HepG2 (cell line): ENCODE results near the gene CFAP70. TPM values are rescaled to one million over a fixed set of nuclear protein-coding genes. Genes with fewer than 3 reads are reported as not detected.

Experiments
- BRD4 ChIP-seq: sonication (generic); formaldehyde crosslinking; IDR thresholded peaks from 2 replicates; pipeline ENCODE4 v1.4.0; 2020; ENCODE audit warnings: missing genetic modification reagents
- CBX5 ChIP-seq: sonication (generic); formaldehyde crosslinking; IDR thresholded peaks from 2 replicates; pipeline ENCODE4 v1.4.0; 2020; ENCODE audit warnings: missing genetic modification reagents, borderline replicate concordance
- FOSL2 ChIP-seq: sonication (generic); formaldehyde crosslinking; IDR thresholded peaks from 2 replicates; pipeline ENCODE4 v1.4.0; 2020; ENCODE audit warnings: missing genetic modification reagents
- GATA4 ChIP-seq: sonication (generic); IDR thresholded peaks from 2 replicates; pipeline ENCODE4 v1.6.1; 2016; ENCODE audit warnings: antibody characterized with exemption, low read depth, borderline replicate concordance
- GFI1 ChIP-seq: sonication (generic); formaldehyde crosslinking; IDR thresholded peaks from 2 replicates; pipeline ENCODE4 v1.5.0; 2020; ENCODE audit warnings: missing genetic modification reagents, mild to moderate bottlenecking, borderline replicate concordance
- GZF1 ChIP-seq: sonication (generic); formaldehyde crosslinking; IDR thresholded peaks from 2 replicates; pipeline ENCODE4 v1.5.1; 2020; ENCODE audit warnings: mild to moderate bottlenecking, missing genetic modification reagents
- KDM1A ChIP-seq: IDR thresholded peaks from 2 replicates; pipeline ENCODE4 v1.6.1; 2016; ENCODE audit warnings: missing compliant biosample characterization
- KDM5B ChIP-seq: sonication (generic); formaldehyde crosslinking; IDR thresholded peaks from 2 replicates; pipeline ENCODE4 v1.4.0; 2020; ENCODE audit warnings: missing genetic modification reagents, mild to moderate bottlenecking, borderline replicate concordance
- MED13 ChIP-seq: sonication (generic); formaldehyde crosslinking; IDR thresholded peaks from 2 replicates; pipeline ENCODE4 v1.5.0; 2020; ENCODE audit warnings: missing genetic modification reagents
- MXD4 ChIP-seq: IDR thresholded peaks from 2 replicates; pipeline ENCODE4 v1.6.1; 2016; ENCODE audit warnings: mild to moderate bottlenecking, missing biosample characterization, missing genetic modification reagents
- NAIF1 ChIP-seq: sonication (generic); formaldehyde crosslinking; IDR thresholded peaks from 2 replicates; pipeline ENCODE4 v1.5.0; 2020; ENCODE audit warnings: mild to moderate bottlenecking, missing genetic modification reagents, borderline replicate concordance
- NBN ChIP-seq: fragments of 450-650 bp; conservative IDR thresholded peaks from 2 replicates; pipeline ENCODE4 v1.6.1; 2017
- RORA ChIP-seq: sonication (generic); formaldehyde crosslinking; IDR thresholded peaks from 2 replicates; pipeline ENCODE4 v1.5.0; 2020; ENCODE audit warnings: mild to moderate bottlenecking, missing genetic modification reagents, moderate library complexity
- TEAD3 ChIP-seq: optimal IDR thresholded peaks from 2 replicates; pipeline ENCODE3; 2016; ENCODE audit warnings: borderline replicate concordance
- TOPORS ChIP-seq: sonication (generic); formaldehyde crosslinking; IDR thresholded peaks from 2 replicates; pipeline ENCODE4 v1.8.0; 2023; ENCODE audit warnings: mild to moderate bottlenecking, missing genetic modification reagents
- ZBTB3 ChIP-seq: sonication (generic); formaldehyde crosslinking; IDR thresholded peaks from 2 replicates; pipeline ENCODE4 v1.4.0; 2020; ENCODE audit warnings: low read depth, mild to moderate bottlenecking, moderate library complexity, missing genetic modification reagents, borderline replicate concordance
- ZEB1 ChIP-seq: IDR thresholded peaks from 2 replicates; pipeline ENCODE4 v1.6.1; 2012; ENCODE audit warnings: mild to moderate bottlenecking, low read depth, inconsistent platforms; ENCODE audit not compliant: insufficient replicate concordance
- ZFP62 ChIP-seq: sonication (generic); formaldehyde crosslinking; IDR thresholded peaks from 2 replicates; pipeline ENCODE4 v1.4.0; 2020; ENCODE audit warnings: missing genetic modification reagents
- ZNF124 ChIP-seq: sonication (generic); formaldehyde crosslinking; IDR thresholded peaks from 2 replicates; pipeline ENCODE4 v1.4.0; 2020; ENCODE audit warnings: missing genetic modification reagents
- ZNF296 ChIP-seq: sonication (generic); formaldehyde crosslinking; conservative IDR thresholded peaks from 2 replicates; pipeline ENCODE4 v1.5.0; 2020; ENCODE audit warnings: mild to moderate bottlenecking, missing genetic modification reagents
- ZNF83 ChIP-seq: sonication (generic); formaldehyde crosslinking; IDR thresholded peaks from 2 replicates; pipeline ENCODE4 v1.4.0; 2020; ENCODE audit warnings: missing genetic modification reagents, mild to moderate bottlenecking, borderline replicate concordance
- ZNF891 ChIP-seq: sonication (generic); formaldehyde crosslinking; IDR thresholded peaks from 2 replicates; pipeline ENCODE4 v1.5.0; 2020; ENCODE audit warnings: mild to moderate bottlenecking, missing genetic modification reagents
- polyA plus RNA-seq, 8 experiments: library from polyadenylated mRNA; depleted of rRNA in 3 of 8; stranded (reverse) in 7 of 8; unstranded in 1 of 8; fragments of >200 nt; fragmentation: Illumina TruSeq in 4 of 8; extraction: Trizol in 4 of 8; gene quantifications; 2 replicates each; pipeline versions ENCODE4 v1.2.1 to v1.2.3, GENCODE V29; 2011 to 2016; ENCODE audit warnings: low read depth in 4 of 8, missing spikeins in 1 of 8, mixed read lengths in 1 of 8; ENCODE audit not compliant: insufficient read depth in 1 of 8
- total RNA-seq, 5 experiments: library from RNA; depleted of rRNA; stranded (reverse); fragments of >200 nt; fragmentation: Illumina TruSeq; extraction: Trizol; gene quantifications; 2 replicates each; pipeline ENCODE4 v1.2.3, GENCODE V29; 2016; ENCODE audit warnings: low read depth in 1 of 5
- TF ChIP-seq, protein P1 (sequence below): sonication (generic); formaldehyde crosslinking; IDR thresholded peaks from 2 replicates; pipeline ENCODE4 v1.4.0; 2020; ENCODE audit warnings: missing genetic modification reagents
- TF ChIP-seq, protein P2 (sequence below): sonication (generic); formaldehyde crosslinking; IDR thresholded peaks from 2 replicates; pipeline ENCODE4 v1.5.0; 2020; ENCODE audit warnings: missing genetic modification reagents
- TF ChIP-seq, protein P3 (sequence below): sonication (generic); formaldehyde crosslinking; IDR thresholded peaks from 2 replicates; pipeline ENCODE4 v1.4.0; 2020; ENCODE audit warnings: missing genetic modification reagents
- TF ChIP-seq, protein P4 (sequence below): sonication (generic); formaldehyde crosslinking; IDR thresholded peaks from 2 replicates; pipeline ENCODE4 v1.4.0; 2020; ENCODE audit warnings: mild to moderate bottlenecking, missing genetic modification reagents
- TF ChIP-seq, protein P5 (sequence below): sonication (generic); formaldehyde crosslinking; IDR thresholded peaks from 2 replicates; pipeline ENCODE4 v1.5.0; 2020; ENCODE audit warnings: missing genetic modification reagents, mild to moderate bottlenecking, borderline replicate concordance
- TF ChIP-seq, protein P6 (sequence below): sonication (generic); formaldehyde crosslinking; IDR thresholded peaks from 2 replicates; pipeline ENCODE4 v1.8.1; 2023; ENCODE audit warnings: missing genetic modification reagents, inconsistent platforms, borderline replicate concordance

The CFAP70 gene
- total and polyA plus RNA-seq, 2 of the 13 experiments (the other 11 are each of a cell fraction or from before 2014, with no cell fraction given): 0.27 to 0.38 TPM

DNA sequence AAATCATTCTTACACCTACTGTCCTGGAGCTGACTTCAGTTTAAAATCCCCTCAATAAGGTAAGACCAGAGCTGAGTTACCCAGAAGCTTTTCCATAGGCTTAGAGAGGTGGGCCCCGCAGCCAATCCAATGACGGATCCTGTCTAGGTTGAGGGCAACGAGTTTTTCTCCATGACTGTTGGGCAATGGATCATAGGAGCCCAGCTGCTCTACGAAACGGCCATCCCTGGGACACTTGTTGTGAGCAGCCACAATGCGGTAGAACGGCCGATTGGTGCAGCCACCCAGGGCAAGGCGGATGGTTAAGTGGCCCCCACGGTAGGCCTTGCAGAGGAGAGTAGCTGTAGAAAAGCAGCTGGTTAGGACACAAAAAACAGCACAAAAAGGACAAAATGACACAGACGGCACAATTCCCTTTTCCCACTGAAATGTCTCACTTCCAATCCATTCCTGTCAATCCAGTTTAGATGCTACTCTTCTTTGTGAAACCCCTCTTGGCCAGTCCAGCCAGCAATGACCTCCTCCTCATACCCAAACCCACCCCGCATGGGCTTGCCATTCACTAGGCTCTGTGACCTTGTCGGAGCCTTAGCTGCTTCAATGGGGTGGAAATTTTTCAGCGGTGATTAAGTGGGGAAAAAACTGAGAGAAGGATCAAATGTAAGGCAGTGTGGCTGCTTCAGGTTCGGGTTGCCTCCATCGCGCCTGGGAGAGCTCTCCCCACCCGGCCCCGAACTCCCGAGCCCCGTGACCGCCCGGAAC lies 106.8 kb downstream of the CFAP70 start (continued):
- TF ChIP-seq, protein P1, sequence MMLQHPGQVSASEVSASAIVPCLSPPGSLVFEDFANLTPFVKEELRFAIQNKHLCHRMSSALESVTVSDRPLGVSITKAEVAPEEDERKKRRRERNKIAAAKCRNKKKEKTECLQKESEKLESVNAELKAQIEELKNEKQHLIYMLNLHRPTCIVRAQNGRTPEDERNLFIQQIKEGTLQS: no peak
- no peak for TF ChIP-seq ZNF124 (CRISPR knock-in tag)
- no peak for TF ChIP-seq GATA4
- no peak for TF ChIP-seq TOPORS (CRISPR knock-in tag)
- TF ChIP-seq ZBTB3: peak; percentile 77; the same call in 1 of the 2 replicates
- no peak for TF ChIP-seq MXD4
- 0 out of 2 replicates have a peak, but pooled peaks have one; percentile 33 for TF ChIP-seq GFI1 (CRISPR knock-in tag)
- TF ChIP-seq, protein P2, sequence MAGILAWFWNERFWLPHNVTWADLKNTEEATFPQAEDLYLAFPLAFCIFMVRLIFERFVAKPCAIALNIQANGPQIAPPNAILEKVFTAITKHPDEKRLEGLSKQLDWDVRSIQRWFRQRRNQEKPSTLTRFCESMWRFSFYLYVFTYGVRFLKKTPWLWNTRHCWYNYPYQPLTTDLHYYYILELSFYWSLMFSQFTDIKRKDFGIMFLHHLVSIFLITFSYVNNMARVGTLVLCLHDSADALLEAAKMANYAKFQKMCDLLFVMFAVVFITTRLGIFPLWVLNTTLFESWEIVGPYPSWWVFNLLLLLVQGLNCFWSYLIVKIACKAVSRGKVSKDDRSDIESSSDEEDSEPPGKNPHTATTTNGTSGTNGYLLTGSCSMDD (CRISPR knock-in tag): no peak
- TF ChIP-seq ZNF296 (CRISPR knock-in tag): no peak
- no peak for TF ChIP-seq NBN
- no peak for TF ChIP-seq CBX5 (CRISPR knock-in tag)
- TF ChIP-seq NAIF1 (CRISPR knock-in tag): 0 out of 2 replicates have a peak, but pooled peaks have one; percentile 4
- TF ChIP-seq, protein P3, sequence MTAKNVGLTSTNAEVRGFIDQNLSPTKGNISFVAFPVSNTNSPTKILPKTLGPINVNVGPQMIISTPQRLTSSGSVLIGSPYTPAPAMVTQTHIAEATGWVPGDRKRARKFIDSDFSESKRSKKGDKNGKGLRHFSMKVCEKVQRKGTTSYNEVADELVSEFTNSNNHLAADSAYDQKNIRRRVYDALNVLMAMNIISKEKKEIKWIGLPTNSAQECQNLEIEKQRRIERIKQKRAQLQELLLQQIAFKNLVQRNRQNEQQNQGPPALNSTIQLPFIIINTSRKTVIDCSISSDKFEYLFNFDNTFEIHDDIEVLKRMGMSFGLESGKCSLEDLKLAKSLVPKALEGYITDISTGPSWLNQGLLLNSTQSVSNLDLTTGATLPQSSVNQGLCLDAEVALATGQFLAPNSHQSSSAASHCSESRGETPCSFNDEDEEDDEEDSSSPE (CRISPR knock-in tag): no peak
- no peak for TF ChIP-seq KDM5B (CRISPR knock-in tag)
- no peak for TF ChIP-seq ZFP62 (CRISPR knock-in tag)
- TF ChIP-seq ZNF891 (CRISPR knock-in tag): no peak
- peak; percentile 14; the same call in 1 of the 2 replicates for TF ChIP-seq BRD4 (CRISPR knock-in tag)
- TF ChIP-seq, protein P4, sequence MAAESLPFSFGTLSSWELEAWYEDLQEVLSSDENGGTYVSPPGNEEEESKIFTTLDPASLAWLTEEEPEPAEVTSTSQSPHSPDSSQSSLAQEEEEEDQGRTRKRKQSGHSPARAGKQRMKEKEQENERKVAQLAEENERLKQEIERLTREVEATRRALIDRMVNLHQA (CRISPR knock-in tag): no peak
- 0 out of 2 replicates have a peak, but pooled peaks have one; percentile 40 for TF ChIP-seq MED13 (CRISPR knock-in tag)
- TF ChIP-seq, protein P5, sequence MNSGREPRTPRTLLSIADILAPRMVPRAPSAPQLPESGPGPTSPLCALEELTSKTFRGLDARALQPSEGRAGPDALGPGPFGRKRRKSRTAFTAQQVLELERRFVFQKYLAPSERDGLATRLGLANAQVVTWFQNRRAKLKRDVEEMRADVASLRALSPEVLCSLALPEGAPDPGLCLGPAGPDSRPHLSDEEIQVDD: no peak
- TF ChIP-seq TEAD3 (CRISPR knock-in tag): no peak
- TF ChIP-seq KDM1A (CRISPR knock-in tag): no peak
- no peak for TF ChIP-seq ZNF83 (CRISPR knock-in tag)
- TF ChIP-seq, protein P6, sequence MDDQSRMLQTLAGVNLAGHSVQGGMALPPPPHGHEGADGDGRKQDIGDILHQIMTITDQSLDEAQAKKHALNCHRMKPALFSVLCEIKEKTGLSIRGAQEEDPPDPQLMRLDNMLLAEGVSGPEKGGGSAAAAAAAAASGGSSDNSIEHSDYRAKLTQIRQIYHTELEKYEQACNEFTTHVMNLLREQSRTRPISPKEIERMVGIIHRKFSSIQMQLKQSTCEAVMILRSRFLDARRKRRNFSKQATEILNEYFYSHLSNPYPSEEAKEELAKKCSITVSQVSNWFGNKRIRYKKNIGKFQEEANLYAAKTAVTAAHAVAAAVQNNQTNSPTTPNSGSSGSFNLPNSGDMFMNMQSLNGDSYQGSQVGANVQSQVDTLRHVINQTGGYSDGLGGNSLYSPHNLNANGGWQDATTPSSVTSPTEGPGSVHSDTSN (CRISPR knock-in tag): no peak
- 0 out of 2 replicates have a peak, but pooled peaks have one; percentile 4 for TF ChIP-seq GZF1 (CRISPR knock-in tag)
- no peak for TF ChIP-seq RORA
- no peak for TF ChIP-seq ZEB1
- no peak for TF ChIP-seq FOSL2 (CRISPR knock-in tag)
